Astrocyte (in vitro differentiated cells and primary cell): ENCODE data around the gene FAM81B. TPM values are rescaled to one million over a fixed set of nuclear protein-coding genes. Genes with fewer than 3 reads are reported as not detected.

ENCODE experiments used
- DNase-seq: peaks from one replicate; pipeline ENCODE4 v3.0.0-alpha.2; 2010; ENCODE audit warnings: low read depth
- FAIRE-seq: peaks from 2 replicates; lab custom pipeline; 2011; peaks lifted over from hg19 to GRCh38; lab: Jason Lieb, UNC
- H2AFZ ChIP-seq: 2 replicates; pipeline ENCODE4 v1.6.0; 2012; ENCODE audit warnings: low read depth, low read length, inconsistent platforms
- H3K27ac ChIP-seq: 2 replicates; pipeline ENCODE4 v1.5.1; 2011; ENCODE audit warnings: low read depth, low read length, inconsistent platforms
- H3K27me3 ChIP-seq: 2 replicates; pipeline ENCODE4 v1.6.0; 2011; ENCODE audit warnings: low read length, inconsistent platforms; ENCODE audit not compliant: insufficient read depth
- H3K36me3 ChIP-seq: 2 replicates; pipeline ENCODE4 v1.5.1; 2011; ENCODE audit warnings: low read length, inconsistent platforms; ENCODE audit not compliant: insufficient read depth
- H3K4me1 ChIP-seq: 2 replicates; pipeline ENCODE4 v1.5.1; 2011; ENCODE audit warnings: low read length, inconsistent platforms; ENCODE audit not compliant: insufficient read depth
- H3K4me2 ChIP-seq: 2 replicates; pipeline ENCODE4 v1.6.0; 2012; ENCODE audit warnings: low read length, inconsistent platforms
- H3K4me3 ChIP-seq: 2 replicates; pipeline ENCODE4 v1.5.1; 2011; ENCODE audit warnings: low read depth, mild to moderate bottlenecking, low read length, inconsistent platforms; ENCODE audit not compliant: insufficient read depth
- H3K79me2 ChIP-seq: 2 replicates; pipeline ENCODE4 v1.6.0; 2012; ENCODE audit warnings: mild to moderate bottlenecking, low read length, inconsistent platforms; ENCODE audit not compliant: insufficient read depth
- H3K9ac ChIP-seq: 2 replicates; pipeline ENCODE4 v1.6.0; 2012; ENCODE audit warnings: mild to moderate bottlenecking, low read length, inconsistent platforms
- H3K9me3 ChIP-seq: 2 replicates; pipeline ENCODE4 v1.5.1; 2012; ENCODE audit warnings: low read depth, mild to moderate bottlenecking, low read length, inconsistent platforms; ENCODE audit not compliant: insufficient read depth
- H4K20me1 ChIP-seq: 2 replicates; pipeline ENCODE4 v1.6.0; 2012; ENCODE audit warnings: low read length, inconsistent platforms; ENCODE audit not compliant: insufficient read depth
- H3K27ac Mint-ChIP-seq: one replicate; pipeline ENCODE4 v1.8.0; 2021; ENCODE audit warnings: mild to moderate bottlenecking, mixed read lengths; ENCODE audit not compliant: unreplicated experiment
- H3K27me3 Mint-ChIP-seq: one replicate; pipeline ENCODE4 v1.8.0; 2021; ENCODE audit warnings: low read depth, mixed read lengths; ENCODE audit not compliant: unreplicated experiment
- H3K36me3 Mint-ChIP-seq: one replicate; pipeline ENCODE4 v1.8.0; 2021; ENCODE audit warnings: low read depth, mixed read lengths; ENCODE audit not compliant: unreplicated experiment
- H3K4me1 Mint-ChIP-seq: one replicate; pipeline ENCODE4 v1.8.0; 2021; ENCODE audit warnings: low read depth, mixed read lengths; ENCODE audit not compliant: unreplicated experiment
- H3K4me3 Mint-ChIP-seq: one replicate; pipeline ENCODE4 v1.8.0; 2021; ENCODE audit warnings: mild to moderate bottlenecking, moderate library complexity, mixed read lengths; ENCODE audit not compliant: unreplicated experiment
- H3K9me3 Mint-ChIP-seq: one replicate; pipeline ENCODE4 v1.8.0; 2021; ENCODE audit warnings: mild to moderate bottlenecking, mixed read lengths; ENCODE audit not compliant: unreplicated experiment
- CTCF ChIP-seq: IDR thresholded peaks from 2 replicates; pipeline ENCODE4 v1.5.1; 2011; ENCODE audit warnings: low read depth, mild to moderate bottlenecking, inconsistent platforms, low read length, moderate library complexity; ENCODE audit not compliant: insufficient read depth
- EZH2 ChIP-seq: IDR thresholded peaks from 2 replicates; pipeline ENCODE4 v1.6.1; 2012; ENCODE audit warnings: mild to moderate bottlenecking, low read length, inconsistent platforms; ENCODE audit not compliant: insufficient read depth
- total RNA-seq: library from RNA; stranded (reverse); gene quantifications from 2 replicates; pipeline ENCODE4 v1.2.1, GENCODE V29; 2021

The FAM81B gene
- total RNA-seq, 1 donor from 2014 or later = 0.52 TPM

DNA sequence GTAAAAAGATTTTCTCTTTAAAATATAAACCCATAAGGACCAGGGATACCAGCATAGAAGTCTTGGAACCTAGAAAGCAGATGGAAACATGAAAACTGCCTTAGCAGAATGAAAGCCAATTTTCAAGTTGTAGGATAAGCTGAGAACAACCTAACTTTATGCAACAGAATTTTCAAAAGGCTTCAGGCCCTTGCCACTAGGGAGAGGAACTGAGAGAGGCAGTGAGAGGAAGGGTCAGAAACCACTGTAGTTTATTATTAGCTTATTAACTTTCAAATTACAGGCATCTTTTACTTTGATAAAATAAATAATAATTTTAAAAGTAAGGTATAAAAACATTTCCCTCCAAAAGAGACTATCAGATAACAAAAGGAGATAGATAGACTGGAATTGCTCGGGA is 33.4 kb downstream of the FAM81B start:
- FAIRE-seq = no peak
- Mint-ChIP-seq H3K9me3 (no peaks in the 10 kb centered on the region), H3K36me3 (no peaks in the 10 kb centered on the region)

DNA sequence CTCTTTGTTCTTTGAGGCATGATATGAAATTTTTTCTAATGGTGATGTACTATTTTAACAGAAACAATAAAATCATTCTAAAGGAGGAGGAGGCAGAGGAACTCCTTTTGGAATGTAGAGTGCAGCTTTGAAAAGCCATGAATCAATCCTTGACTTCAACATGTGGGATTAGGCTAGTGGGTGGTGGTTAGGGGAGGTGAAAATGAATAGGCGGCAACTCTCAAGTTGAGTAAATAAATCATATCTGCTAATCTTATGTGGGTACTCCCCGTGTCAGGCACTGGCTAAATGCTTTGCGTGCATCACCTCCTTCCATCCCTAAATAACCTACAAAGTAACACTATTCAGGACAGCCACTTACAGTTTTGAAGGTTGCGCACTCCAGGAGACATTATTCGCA is 35.1 kb downstream of the FAM81B start:
- no peak overlapping the region for H3K4me2 ChIP-seq
- Mint-ChIP-seq H3K27me3 (no peaks in the 10 kb centered on the region), H3K27ac (no peak overlapping the region), H3K4me3 (no peak overlapping the region), H3K9me3 (no peaks in the 10 kb centered on the region), H3K4me1 (no peaks in the 10 kb centered on the region), H3K36me3 (no peaks in the 10 kb centered on the region)
- no peak overlapping the region for H3K4me3 ChIP-seq
- no peak for DNase-seq
- no peak for TF ChIP-seq EZH2
- TF ChIP-seq CTCF = no peak
- no peaks in the 10 kb centered on the region for H4K20me1 ChIP-seq
- H3K79me2 ChIP-seq = no peaks in the 10 kb centered on the region
- no peaks in the 10 kb centered on the region for H3K4me1 ChIP-seq
- no peaks in the 10 kb centered on the region for H3K36me3 ChIP-seq
- no peak overlapping the region for H3K27ac ChIP-seq
- FAIRE-seq = no peak
- H2AFZ ChIP-seq = no peak overlapping the region
- H3K9ac ChIP-seq = no peak overlapping the region
- no peaks in the 10 kb centered on the region for H3K27me3 ChIP-seq
- no peaks in the 10 kb centered on the region for H3K9me3 ChIP-seq

More for the DNA sequence above, 33.4 kb downstream of the FAM81B start:
- Mint-ChIP-seq H3K4me1 (no peaks in the 10 kb centered on the region), H3K27ac (no peak overlapping the region), H3K27me3 (no peaks in the 10 kb centered on the region), H3K4me3 (no peak overlapping the region)
- Histone ChIP-seq H3K27me3 (no peaks in the 10 kb centered on the region), H3K4me1 (no peaks in the 10 kb centered on the region), H3K27ac (no peak overlapping the region), H3K36me3 (no peaks in the 10 kb centered on the region), H3K9ac (no peak overlapping the region), H3K79me2 (no peaks in the 10 kb centered on the region), H3K4me2 (no peak overlapping the region), H2AFZ (no peak overlapping the region), H4K20me1 (no peaks in the 10 kb centered on the region), H3K4me3 (no peak overlapping the region), H3K9me3 (no peaks in the 10 kb centered on the region)
- TF ChIP-seq EZH2 (no peak), CTCF (no peak)
- DNase-seq = no peak

DNA sequence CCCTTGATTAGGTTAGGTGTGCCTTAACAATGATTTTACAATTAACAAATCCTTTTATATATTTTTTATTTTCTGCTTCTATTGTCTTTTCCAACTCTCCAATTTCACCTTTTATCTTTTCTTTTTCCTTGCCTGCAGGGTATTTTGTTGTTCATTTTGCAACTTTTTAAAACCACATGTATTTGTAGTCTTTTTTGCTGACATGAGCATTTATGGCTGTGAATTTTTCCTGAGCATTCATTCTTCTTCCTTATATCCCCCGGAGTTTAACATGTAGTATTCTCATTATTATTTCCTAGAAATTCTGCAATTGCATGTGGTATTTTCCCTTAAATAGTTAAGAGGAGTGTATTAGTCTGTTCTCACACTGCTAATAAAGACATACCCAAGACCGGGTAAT is 41.6 kb downstream of the FAM81B start:
- Histone ChIP-seq H2AFZ (no peak overlapping the region), H3K27me3 (no peaks in the 10 kb centered on the region), H3K27ac (no peak overlapping the region), H3K4me1 (no peaks in the 10 kb centered on the region), H3K9me3 (no peaks in the 10 kb centered on the region), H4K20me1 (no peaks in the 10 kb centered on the region), H3K4me3 (no peak overlapping the region), H3K4me2 (no peak overlapping the region), H3K36me3 (no peaks in the 10 kb centered on the region), H3K9ac (no peak overlapping the region), H3K79me2 (no peaks in the 10 kb centered on the region)
- no peaks in the 10 kb centered on the region for H3K27me3 Mint-ChIP-seq
- no peak overlapping the region for H3K4me3 Mint-ChIP-seq
- no peaks in the 10 kb centered on the region for H3K36me3 Mint-ChIP-seq
- DNase-seq (no peak), FAIRE-seq (no peak)
- no peak for TF ChIP-seq EZH2
- TF ChIP-seq CTCF = no peak
- H3K27ac Mint-ChIP-seq = no peak overlapping the region
- H3K9me3 Mint-ChIP-seq = peaks cover 1% of the 10 kb centered on the region
- H3K4me1 Mint-ChIP-seq = no peaks in the 10 kb centered on the region
